Measurements from ENCODE around the gene SOS2.

DNA sequence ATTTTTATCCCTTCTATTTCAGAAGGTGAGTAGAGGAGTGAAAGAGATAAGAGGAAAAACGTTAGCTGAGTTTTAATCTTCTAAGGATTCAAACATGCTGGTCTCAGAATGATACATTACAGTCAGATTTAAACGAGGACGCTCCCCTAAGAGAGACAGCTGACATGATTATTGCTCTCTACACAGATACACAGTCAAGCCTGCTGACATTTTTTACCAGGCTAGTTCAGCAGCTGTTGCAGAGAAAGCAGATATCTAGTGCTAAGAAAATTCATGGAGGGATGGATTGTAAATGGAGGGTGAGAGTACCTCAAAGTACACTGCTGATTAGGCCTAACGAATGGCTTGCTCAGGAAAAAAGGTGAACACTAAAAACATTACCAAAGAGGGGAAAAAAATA is 31.9 kb upstream of the SOS2 start:
- no peak for TF ChIP-seq POLR2A (IDR thresholded peaks at IDR 0.05)
- TF ChIP-seq, protein P1, sequence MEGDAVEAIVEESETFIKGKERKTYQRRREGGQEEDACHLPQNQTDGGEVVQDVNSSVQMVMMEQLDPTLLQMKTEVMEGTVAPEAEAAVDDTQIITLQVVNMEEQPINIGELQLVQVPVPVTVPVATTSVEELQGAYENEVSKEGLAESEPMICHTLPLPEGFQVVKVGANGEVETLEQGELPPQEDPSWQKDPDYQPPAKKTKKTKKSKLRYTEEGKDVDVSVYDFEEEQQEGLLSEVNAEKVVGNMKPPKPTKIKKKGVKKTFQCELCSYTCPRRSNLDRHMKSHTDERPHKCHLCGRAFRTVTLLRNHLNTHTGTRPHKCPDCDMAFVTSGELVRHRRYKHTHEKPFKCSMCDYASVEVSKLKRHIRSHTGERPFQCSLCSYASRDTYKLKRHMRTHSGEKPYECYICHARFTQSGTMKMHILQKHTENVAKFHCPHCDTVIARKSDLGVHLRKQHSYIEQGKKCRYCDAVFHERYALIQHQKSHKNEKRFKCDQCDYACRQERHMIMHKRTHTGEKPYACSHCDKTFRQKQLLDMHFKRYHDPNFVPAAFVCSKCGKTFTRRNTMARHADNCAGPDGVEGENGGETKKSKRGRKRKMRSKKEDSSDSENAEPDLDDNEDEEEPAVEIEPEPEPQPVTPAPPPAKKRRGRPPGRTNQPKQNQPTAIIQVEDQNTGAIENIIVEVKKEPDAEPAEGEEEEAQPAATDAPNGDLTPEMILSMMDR (IDR thresholded peaks at IDR 0.05), result no peak
